HepG2 (cell line): ENCODE results near the gene PLOD2. TPM values are rescaled to one million over a fixed set of nuclear protein-coding genes. Genes with fewer than 3 reads are reported as not detected.
A peak's percentile ranks its signal among the peaks of the same experiment; 100 is the strongest.

ENCODE experiments used
- ATAC-seq: fragments of 200-7000 bp; cut with Tn5 transposase; 3 replicates; pipeline ENCODE4 v1.9.1; 2020; ENCODE audit warnings: mild to moderate bottlenecking, moderate library complexity
- BruUV-seq: library from RNA; stranded (reverse); fragments of 400-500 nt; replicated peaks from 2 replicates; lab custom pipeline; 2021; lab: Mats Ljungman, UMichigan
- CTCF ChIA-PET: fragments of 300-600 bp; formaldehyde crosslinking; extraction: SDS; loops from one replicate; lab custom pipeline; 2021; ENCODE audit warnings: low total read pairs, inconsistent platforms, low intra/inter-chr PET ratio; lab: Yijun Ruan, JAX
- POLR2A ChIA-PET: fragments of 350-600 bp; sonication (Branson Sonifier 250); formaldehyde crosslinking; loops from one replicate; lab custom pipeline; 2020; ENCODE audit warnings: antibody characterized with exemption, inconsistent platforms; lab: Yijun Ruan, JAX
- DNase-seq: peaks from one replicate; pipeline ENCODE4 v3.0.0-alpha.2; 2015; ENCODE audit warnings: low spot score
- FAIRE-seq: peaks from 3 replicates; lab custom pipeline; 2011; peaks lifted over from hg19 to GRCh38; lab: Jason Lieb, UNC
- H2AFZ ChIP-seq: one replicate; pipeline ENCODE4 v1.6.1; 2011; ENCODE audit warnings: low read length, inconsistent platforms
- H3K27ac ChIP-seq: fragments of 300-600 bp; 3 replicates; pipeline ENCODE4 v1.8.0; 2011; ENCODE audit warnings: mixed run types, mild to moderate bottlenecking, mixed read lengths, low read length, inconsistent platforms; ENCODE audit not compliant: insufficient read depth; ENCODE audit errors: extremely low read length
- H3K27me3 ChIP-seq, 2 experiments: fragments of 200-600 bp in 1 of 2; 2 replicates in 1 of 2; 3 replicates in 1 of 2; pipeline versions ENCODE4 v1.6.0 to v1.8.0; 2011; ENCODE audit warnings: low read length in 2 of 2, mild to moderate bottlenecking in 2 of 2, moderate library complexity in 2 of 2, inconsistent platforms in 1 of 2; ENCODE audit not compliant: insufficient read depth in 2 of 2, control insufficient read depth in 1 of 2
- H3K36me3 ChIP-seq, 2 experiments: fragments of 200-600 bp in 1 of 2; replicated peaks in 1 of 2; 2 replicates in 1 of 2; 3 replicates in 1 of 2; pipeline versions ENCODE4 v1.5.1 to v1.8.0; 2011; ENCODE audit warnings: low read length in 2 of 2, inconsistent platforms in 1 of 2; ENCODE audit not compliant: insufficient read depth in 2 of 2, control insufficient read depth in 1 of 2
- H3K4me1 ChIP-seq: 2 replicates; pipeline ENCODE4 v1.5.1; 2012; ENCODE audit warnings: low read length, inconsistent platforms; ENCODE audit not compliant: insufficient read depth
- H3K4me2 ChIP-seq: 2 replicates; pipeline ENCODE4 v1.6.0; 2011; ENCODE audit warnings: low read depth, low read length, inconsistent platforms
- H3K4me3 ChIP-seq, 3 experiments: fragments of 200-600 bp in 1 of 3; sonication (generic), shearing (Covaris generic) in 1 of 3; replicated peaks in 1 of 3; 2 replicates each; pipeline ENCODE4 v1.5.1; 2011 to 2016; ENCODE audit warnings: low read length in 3 of 3, inconsistent platforms in 2 of 3, low read depth in 2 of 3, mild to moderate bottlenecking in 2 of 3, control low read depth in 1 of 3, mixed read lengths in 1 of 3; ENCODE audit not compliant: insufficient read depth in 1 of 3
- H3K79me2 ChIP-seq: one replicate; pipeline ENCODE4 v1.6.1; 2011; ENCODE audit warnings: low read length, inconsistent platforms; ENCODE audit not compliant: insufficient read depth
- H3K9ac ChIP-seq: 2 replicates; pipeline ENCODE4 v1.6.0; 2011; ENCODE audit warnings: mild to moderate bottlenecking, low read depth, low read length, inconsistent platforms; ENCODE audit not compliant: insufficient read depth
- H3K9me3 ChIP-seq: 2 replicates; pipeline ENCODE4 v1.5.1; 2012; ENCODE audit warnings: mild to moderate bottlenecking, low read length
- H4K20me1 ChIP-seq: 2 replicates; pipeline ENCODE4 v1.6.0; 2011; ENCODE audit warnings: inconsistent platforms, mild to moderate bottlenecking, low read length, moderate library complexity; ENCODE audit not compliant: insufficient read depth
- IRF2 ChIP-seq: IDR thresholded peaks from 2 replicates; pipeline ENCODE4 v1.6.1; 2018; ENCODE audit warnings: missing genetic modification reagents, missing compliant biosample characterization
- MIXL1 ChIP-seq: IDR thresholded peaks from 2 replicates; pipeline ENCODE4 v1.6.1; 2016
- ONECUT2 ChIP-seq: sonication (generic); formaldehyde crosslinking; IDR thresholded peaks from 2 replicates; pipeline ENCODE4 v1.4.0; 2020; ENCODE audit warnings: missing genetic modification reagents
- POLR2A ChIP-seq, 2 experiments: IDR thresholded peaks; 2 replicates each; pipeline ENCODE4 v1.6.1; 2011; ENCODE audit warnings: low read depth in 2 of 2, low read length in 2 of 2, mild to moderate bottlenecking in 1 of 2, moderate library complexity in 1 of 2; ENCODE audit not compliant: insufficient read depth in 1 of 2
- SMC3 ChIP-seq: IDR thresholded peaks from 2 replicates; pipeline ENCODE4 v1.6.1; 2011; ENCODE audit warnings: low read length, improper control_type of control experiment
- SSRP1 ChIP-seq: IDR thresholded peaks from 2 replicates; pipeline ENCODE4 v1.6.1; 2016; ENCODE audit warnings: control low read depth
- STAG1 ChIP-seq: sonication (generic); formaldehyde crosslinking; IDR thresholded peaks from 2 replicates; pipeline ENCODE4 v1.4.0; 2020; ENCODE audit warnings: missing genetic modification reagents
- TARDBP ChIP-seq: sonication (generic); formaldehyde crosslinking; IDR thresholded peaks from 2 replicates; pipeline ENCODE4 v1.8.0; 2022; ENCODE audit warnings: mild to moderate bottlenecking, missing genetic modification reagents
- ZNF451 ChIP-seq: sonication (generic); formaldehyde crosslinking; IDR thresholded peaks from 2 replicates; pipeline ENCODE4 v1.5.0; 2020; ENCODE audit warnings: mild to moderate bottlenecking, missing genetic modification reagents
- WGBS: methylation state at CpG from one replicate; pipeline ENCODE4 v1.1.6; 2017; ENCODE audit warnings: low lambda C conversion rate; 5-methylcytosine and 5-hydroxymethylcytosine counted together
- in situ Hi-C: cut with HindIII; loops from 2 replicates; pipeline ENCODE4 v1.10.0; 2017; ENCODE audit warnings: low pct_unique_long_range_greater_than_20kb; ENCODE audit not compliant: extremely low pct_ligation_motif_present
- intact Hi-C: fragments of 100-400 bp; cut with micrococcal nuclease; formaldehyde crosslinking; loops from one replicate; pipeline ENCODE4 v1.10.0; 2022; ENCODE audit not compliant: unreplicated experiment
- polyA plus RNA-seq, 8 experiments: library from polyadenylated mRNA; depleted of rRNA in 3 of 8; stranded (reverse) in 7 of 8; unstranded in 1 of 8; fragments of >200 nt; fragmentation: Illumina TruSeq in 4 of 8; extraction: Trizol in 4 of 8; gene quantifications; 2 replicates each; pipeline versions ENCODE4 v1.2.1 to v1.2.3, GENCODE V29; 2011 to 2016; ENCODE audit warnings: low read depth in 4 of 8, missing spikeins in 1 of 8, mixed read lengths in 1 of 8; ENCODE audit not compliant: insufficient read depth in 1 of 8
- total RNA-seq, 5 experiments: library from RNA; depleted of rRNA; stranded (reverse); fragments of >200 nt; fragmentation: Illumina TruSeq; extraction: Trizol; gene quantifications; 2 replicates each; pipeline ENCODE4 v1.2.3, GENCODE V29; 2016; ENCODE audit warnings: low read depth in 1 of 5
- TF ChIP-seq, protein P1 (sequence below): sonication (generic); formaldehyde crosslinking; IDR thresholded peaks from 2 replicates; pipeline ENCODE4 v1.9.0; 2021; ENCODE audit warnings: mild to moderate bottlenecking, missing genetic modification reagents
- TF ChIP-seq, protein P2 (sequence below): sonication (generic); formaldehyde crosslinking; IDR thresholded peaks from 2 replicates; pipeline ENCODE4 v1.5.0; 2020; ENCODE audit warnings: mild to moderate bottlenecking, missing genetic modification reagents, moderate library complexity
- TF ChIP-seq, protein P3 (sequence below): sonication (generic); formaldehyde crosslinking; IDR thresholded peaks from 2 replicates; pipeline ENCODE4 v1.5.0; 2020; ENCODE audit warnings: missing genetic modification reagents

Gene PLOD2
- total and polyA plus RNA-seq, 2 of the 13 experiments (the other 11 are each of a cell fraction or from before 2014, with no cell fraction given) = 107 to 161 TPM

DNA sequence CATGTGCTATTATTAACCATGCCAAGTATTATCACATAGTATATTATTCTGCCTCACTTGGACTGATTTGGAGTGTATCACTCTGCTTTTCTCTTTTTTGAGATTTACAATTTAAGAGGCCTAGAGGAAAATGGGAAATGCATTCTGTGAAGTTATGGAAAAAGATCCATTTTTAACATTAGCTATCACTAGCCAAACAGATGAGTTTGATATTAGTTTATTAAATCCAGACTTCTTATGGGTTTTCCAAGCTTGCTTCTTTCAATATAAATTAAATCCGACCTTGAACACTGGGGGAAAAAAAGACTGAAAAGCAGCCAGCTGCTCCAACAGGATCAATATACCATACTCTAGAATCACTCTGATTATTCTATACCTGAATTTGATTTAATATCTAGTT, 30.1 kb upstream of the PLOD2 start (continued):
- TF ChIP-seq, protein P1, sequence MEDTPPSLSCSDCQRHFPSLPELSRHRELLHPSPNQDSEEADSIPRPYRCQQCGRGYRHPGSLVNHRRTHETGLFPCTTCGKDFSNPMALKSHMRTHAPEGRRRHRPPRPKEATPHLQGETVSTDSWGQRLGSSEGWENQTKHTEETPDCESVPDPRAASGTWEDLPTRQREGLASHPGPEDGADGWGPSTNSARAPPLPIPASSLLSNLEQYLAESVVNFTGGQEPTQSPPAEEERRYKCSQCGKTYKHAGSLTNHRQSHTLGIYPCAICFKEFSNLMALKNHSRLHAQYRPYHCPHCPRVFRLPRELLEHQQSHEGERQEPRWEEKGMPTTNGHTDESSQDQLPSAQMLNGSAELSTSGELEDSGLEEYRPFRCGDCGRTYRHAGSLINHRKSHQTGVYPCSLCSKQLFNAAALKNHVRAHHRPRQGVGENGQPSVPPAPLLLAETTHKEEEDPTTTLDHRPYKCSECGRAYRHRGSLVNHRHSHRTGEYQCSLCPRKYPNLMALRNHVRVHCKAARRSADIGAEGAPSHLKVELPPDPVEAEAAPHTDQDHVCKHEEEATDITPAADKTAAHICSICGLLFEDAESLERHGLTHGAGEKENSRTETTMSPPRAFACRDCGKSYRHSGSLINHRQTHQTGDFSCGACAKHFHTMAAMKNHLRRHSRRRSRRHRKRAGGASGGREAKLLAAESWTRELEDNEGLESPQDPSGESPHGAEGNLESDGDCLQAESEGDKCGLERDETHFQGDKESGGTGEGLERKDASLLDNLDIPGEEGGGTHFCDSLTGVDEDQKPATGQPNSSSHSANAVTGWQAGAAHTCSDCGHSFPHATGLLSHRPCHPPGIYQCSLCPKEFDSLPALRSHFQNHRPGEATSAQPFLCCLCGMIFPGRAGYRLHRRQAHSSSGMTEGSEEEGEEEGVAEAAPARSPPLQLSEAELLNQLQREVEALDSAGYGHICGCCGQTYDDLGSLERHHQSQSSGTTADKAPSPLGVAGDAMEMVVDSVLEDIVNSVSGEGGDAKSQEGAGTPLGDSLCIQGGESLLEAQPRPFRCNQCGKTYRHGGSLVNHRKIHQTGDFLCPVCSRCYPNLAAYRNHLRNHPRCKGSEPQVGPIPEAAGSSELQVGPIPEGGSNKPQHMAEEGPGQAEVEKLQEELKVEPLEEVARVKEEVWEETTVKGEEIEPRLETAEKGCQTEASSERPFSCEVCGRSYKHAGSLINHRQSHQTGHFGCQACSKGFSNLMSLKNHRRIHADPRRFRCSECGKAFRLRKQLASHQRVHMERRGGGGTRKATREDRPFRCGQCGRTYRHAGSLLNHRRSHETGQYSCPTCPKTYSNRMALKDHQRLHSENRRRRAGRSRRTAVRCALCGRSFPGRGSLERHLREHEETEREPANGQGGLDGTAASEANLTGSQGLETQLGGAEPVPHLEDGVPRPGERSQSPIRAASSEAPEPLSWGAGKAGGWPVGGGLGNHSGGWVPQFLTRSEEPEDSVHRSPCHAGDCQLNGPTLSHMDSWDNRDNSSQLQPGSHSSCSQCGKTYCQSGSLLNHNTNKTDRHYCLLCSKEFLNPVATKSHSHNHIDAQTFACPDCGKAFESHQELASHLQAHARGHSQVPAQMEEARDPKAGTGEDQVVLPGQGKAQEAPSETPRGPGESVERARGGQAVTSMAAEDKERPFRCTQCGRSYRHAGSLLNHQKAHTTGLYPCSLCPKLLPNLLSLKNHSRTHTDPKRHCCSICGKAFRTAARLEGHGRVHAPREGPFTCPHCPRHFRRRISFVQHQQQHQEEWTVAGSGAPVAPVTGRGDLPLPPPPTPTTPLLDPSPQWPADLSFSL (CRISPR knock-in tag) = no peak

DNA sequence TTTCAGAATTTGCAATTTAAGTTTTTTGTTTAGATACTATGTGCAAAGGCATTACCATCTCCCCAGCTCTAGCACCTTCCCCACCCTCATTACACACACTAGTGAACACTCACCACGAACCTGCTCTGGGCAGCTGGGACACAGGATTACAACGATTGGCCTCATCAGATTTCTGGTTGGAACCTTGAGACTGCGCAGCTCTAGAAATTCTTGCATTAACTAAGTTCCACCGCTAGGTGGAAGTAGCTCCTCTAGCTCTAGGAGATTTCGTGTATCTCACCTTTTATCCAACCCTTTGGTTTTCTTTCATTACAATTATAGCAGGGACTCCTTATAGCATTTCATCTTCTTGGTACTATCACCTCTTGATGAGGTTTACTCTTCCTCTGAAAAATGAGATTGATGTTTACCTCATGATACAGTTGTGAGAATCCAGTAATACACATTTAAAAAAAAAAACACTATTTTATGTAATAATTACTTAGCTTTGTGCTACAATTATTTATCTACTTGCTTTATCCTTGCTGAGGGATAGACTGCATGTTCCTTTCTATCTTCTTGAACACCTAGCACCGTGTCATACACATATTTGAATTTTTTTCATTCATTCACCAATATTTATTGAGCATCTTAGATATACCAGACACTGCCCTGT, 28.7 kb upstream of the PLOD2 start:
- ChIA-PET POLR2A (interaction anchor here (0.8 to 2.3 kb wide), 4 partner anchors 29 to 355 kb away, joined by 3 to 10 read pairs (median 6); partner anchors contain the start of genes PLOD2 and PLSCR1), CTCF (interaction anchor here (0.7 to 3.8 kb wide), 4 partner anchors 124 to 452 kb away, joined by 3 to 19 read pairs (median 7); no protein-coding TSS in a partner anchor)
- Histone ChIP-seq H3K27ac (no peak overlapping the region), H3K27me3 (no peaks in the 10 kb centered on the region), H3K4me1 (no peaks in the 10 kb centered on the region), H3K4me3 (no peak overlapping the region), H3K9ac (no peak overlapping the region), H3K79me2 (no peaks in the 10 kb centered on the region), H3K9me3 (no peaks in the 10 kb centered on the region), H3K36me3 (no peaks in the 10 kb centered on the region), H4K20me1 (no peaks in the 10 kb centered on the region), H2AFZ (no peak overlapping the region), H3K4me2 (no peak overlapping the region)
- FAIRE-seq (no peak), ATAC-seq (peak; percentile 94), DNase-seq (peak; percentile 49)
- 4% methylated on average over 6 of the region's 6 CpGs for WGBS
- in situ Hi-C loops = loop anchor here (25.0 kb wide), 1 partner anchor 402 kb away; no protein-coding TSS in a partner anchor
- BruUV-seq = no TSS peak
- intact Hi-C loops = loop anchor here (1.0 to 10.0 kb wide), 5 partner anchors 33 to 455 kb away; no protein-coding TSS in a partner anchor
- TF ChIP-seq STAG1 (peak; percentile 82), ONECUT2 (CRISPR knock-in tag) (no peak), ZNF451 (CRISPR knock-in tag) (no peak), MIXL1 (CRISPR knock-in tag) (0 out of 2 replicates have a peak, but pooled peaks have one; percentile 24), SMC3 (peak; percentile 68; the same call in 1 of the 2 replicates), SSRP1 (CRISPR knock-in tag) (0 out of 2 replicates have a peak, but pooled peaks have one; percentile 19), POLR2A (IDR thresholded peaks at IDR 0.05; ENCODE audit: insufficient read depth in 1 of 2, low read depth in 2 of 2, low read length in 2 of 2) (no peak), IRF2 (0 out of 2 replicates have a peak, but pooled peaks have one; percentile 25), TARDBP (CRISPR knock-in tag) (no peak)
- TF ChIP-seq, protein P2, sequence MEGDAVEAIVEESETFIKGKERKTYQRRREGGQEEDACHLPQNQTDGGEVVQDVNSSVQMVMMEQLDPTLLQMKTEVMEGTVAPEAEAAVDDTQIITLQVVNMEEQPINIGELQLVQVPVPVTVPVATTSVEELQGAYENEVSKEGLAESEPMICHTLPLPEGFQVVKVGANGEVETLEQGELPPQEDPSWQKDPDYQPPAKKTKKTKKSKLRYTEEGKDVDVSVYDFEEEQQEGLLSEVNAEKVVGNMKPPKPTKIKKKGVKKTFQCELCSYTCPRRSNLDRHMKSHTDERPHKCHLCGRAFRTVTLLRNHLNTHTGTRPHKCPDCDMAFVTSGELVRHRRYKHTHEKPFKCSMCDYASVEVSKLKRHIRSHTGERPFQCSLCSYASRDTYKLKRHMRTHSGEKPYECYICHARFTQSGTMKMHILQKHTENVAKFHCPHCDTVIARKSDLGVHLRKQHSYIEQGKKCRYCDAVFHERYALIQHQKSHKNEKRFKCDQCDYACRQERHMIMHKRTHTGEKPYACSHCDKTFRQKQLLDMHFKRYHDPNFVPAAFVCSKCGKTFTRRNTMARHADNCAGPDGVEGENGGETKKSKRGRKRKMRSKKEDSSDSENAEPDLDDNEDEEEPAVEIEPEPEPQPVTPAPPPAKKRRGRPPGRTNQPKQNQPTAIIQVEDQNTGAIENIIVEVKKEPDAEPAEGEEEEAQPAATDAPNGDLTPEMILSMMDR (CRISPR knock-in tag) = peak; percentile 80
- TF ChIP-seq, protein P3, sequence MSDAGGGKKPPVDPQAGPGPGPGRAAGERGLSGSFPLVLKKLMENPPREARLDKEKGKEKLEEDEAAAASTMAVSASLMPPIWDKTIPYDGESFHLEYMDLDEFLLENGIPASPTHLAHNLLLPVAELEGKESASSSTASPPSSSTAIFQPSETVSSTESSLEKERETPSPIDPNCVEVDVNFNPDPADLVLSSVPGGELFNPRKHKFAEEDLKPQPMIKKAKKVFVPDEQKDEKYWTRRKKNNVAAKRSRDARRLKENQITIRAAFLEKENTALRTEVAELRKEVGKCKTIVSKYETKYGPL = no peak
